ENCODE data around the gene LGALS7B.

DNA sequence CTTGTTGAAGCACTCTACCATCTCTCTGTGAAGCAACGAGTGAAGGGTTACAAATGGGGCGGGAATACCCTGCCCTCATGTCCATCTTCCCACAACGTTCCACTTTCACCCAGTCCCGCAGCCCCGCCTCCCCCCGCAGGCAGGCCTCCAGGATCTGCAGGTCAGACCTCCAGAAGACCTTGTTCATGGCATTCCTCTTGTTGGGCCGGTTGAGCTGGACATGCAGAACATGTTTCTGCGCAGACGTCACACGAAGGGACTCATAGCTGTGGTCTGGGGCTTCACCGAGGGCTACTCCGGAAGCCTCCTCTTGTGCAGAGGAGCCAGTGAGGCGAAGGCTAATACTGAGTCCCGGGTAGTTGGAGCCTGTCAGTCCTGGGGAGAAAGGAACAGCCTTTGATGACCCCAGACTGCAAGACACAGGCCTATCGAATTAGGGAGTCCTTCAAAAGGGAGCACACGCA lies 42.2 kb downstream of the LGALS7B start:
- TF ChIP-seq, protein P1, sequence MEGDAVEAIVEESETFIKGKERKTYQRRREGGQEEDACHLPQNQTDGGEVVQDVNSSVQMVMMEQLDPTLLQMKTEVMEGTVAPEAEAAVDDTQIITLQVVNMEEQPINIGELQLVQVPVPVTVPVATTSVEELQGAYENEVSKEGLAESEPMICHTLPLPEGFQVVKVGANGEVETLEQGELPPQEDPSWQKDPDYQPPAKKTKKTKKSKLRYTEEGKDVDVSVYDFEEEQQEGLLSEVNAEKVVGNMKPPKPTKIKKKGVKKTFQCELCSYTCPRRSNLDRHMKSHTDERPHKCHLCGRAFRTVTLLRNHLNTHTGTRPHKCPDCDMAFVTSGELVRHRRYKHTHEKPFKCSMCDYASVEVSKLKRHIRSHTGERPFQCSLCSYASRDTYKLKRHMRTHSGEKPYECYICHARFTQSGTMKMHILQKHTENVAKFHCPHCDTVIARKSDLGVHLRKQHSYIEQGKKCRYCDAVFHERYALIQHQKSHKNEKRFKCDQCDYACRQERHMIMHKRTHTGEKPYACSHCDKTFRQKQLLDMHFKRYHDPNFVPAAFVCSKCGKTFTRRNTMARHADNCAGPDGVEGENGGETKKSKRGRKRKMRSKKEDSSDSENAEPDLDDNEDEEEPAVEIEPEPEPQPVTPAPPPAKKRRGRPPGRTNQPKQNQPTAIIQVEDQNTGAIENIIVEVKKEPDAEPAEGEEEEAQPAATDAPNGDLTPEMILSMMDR (IDR thresholded peaks at IDR 0.05): no peak
- TF ChIP-seq POLR2A (IDR thresholded peaks at IDR 0.05): no peak
